ENCODE measurements around the gene PSMA3. TPM values are rescaled to one million over a fixed set of nuclear protein-coding genes. Genes with fewer than 3 reads are reported as not detected.
A peak's percentile ranks its signal among the peaks of the same experiment; 100 is the strongest.

The PSMA3 gene
- polyA plus RNA-seq, 3 donors = 59.9 to 170 (median 147) TPM

DNA sequence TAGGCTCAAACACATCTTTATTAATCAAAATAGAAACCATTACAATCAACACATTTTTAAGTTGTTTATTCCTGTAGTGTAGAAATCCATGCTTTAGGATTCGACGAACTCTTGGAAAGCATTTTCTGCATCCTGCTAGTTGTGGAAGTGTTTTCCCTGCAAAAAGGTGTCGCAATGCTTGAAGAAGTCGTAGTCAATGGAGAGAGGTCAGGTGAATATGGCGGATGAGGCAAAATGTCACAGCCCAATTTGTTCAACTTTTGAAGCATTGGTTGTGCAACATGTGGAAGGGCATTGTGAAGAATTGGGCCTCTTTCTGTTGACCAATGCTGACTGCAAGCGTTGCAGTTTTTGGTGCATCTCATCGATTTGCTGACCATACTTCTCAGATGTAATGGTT lies 49.6 kb downstream of the PSMA3 start:
- no peak overlapping the region for H3K4me3 Mint-ChIP-seq
- TF ChIP-seq, protein P1, sequence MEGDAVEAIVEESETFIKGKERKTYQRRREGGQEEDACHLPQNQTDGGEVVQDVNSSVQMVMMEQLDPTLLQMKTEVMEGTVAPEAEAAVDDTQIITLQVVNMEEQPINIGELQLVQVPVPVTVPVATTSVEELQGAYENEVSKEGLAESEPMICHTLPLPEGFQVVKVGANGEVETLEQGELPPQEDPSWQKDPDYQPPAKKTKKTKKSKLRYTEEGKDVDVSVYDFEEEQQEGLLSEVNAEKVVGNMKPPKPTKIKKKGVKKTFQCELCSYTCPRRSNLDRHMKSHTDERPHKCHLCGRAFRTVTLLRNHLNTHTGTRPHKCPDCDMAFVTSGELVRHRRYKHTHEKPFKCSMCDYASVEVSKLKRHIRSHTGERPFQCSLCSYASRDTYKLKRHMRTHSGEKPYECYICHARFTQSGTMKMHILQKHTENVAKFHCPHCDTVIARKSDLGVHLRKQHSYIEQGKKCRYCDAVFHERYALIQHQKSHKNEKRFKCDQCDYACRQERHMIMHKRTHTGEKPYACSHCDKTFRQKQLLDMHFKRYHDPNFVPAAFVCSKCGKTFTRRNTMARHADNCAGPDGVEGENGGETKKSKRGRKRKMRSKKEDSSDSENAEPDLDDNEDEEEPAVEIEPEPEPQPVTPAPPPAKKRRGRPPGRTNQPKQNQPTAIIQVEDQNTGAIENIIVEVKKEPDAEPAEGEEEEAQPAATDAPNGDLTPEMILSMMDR (IDR thresholded peaks at IDR 0.05) = no peak
- WGBS (ENCODE audit: insufficient coverage) = 90% methylated on average over 5 of the region's 7 CpGs
- peaks cover 90% of the 10 kb centered on the region for H3K79me2 ChIP-seq (ENCODE audit: insufficient read depth, low read length)
- H3K27me3 ChIP-seq (ENCODE audit: control insufficient read depth in 2 of 2, insufficient read depth in 2 of 2, low read length in 2 of 2) = no peaks in the 10 kb centered on the region
- H3K4me2 ChIP-seq (replicated peaks; ENCODE audit: extremely low read depth, low read length, poor library complexity, severe bottlenecking) = no peak overlapping the region
- no peaks in the 10 kb centered on the region for H3K9me3 ChIP-seq (replicated peaks in 1 of 2; ENCODE audit: control insufficient read depth in 1 of 2, insufficient read depth in 1 of 2, low read length in 2 of 2)
- intact Hi-C loops (cut with micrococcal nuclease) = loop anchor here in 1 of 2 donors (10.0 kb wide), 1 partner anchor 131 kb away; the partner anchor contains the start of genes KIAA0586 and TIMM9
- H3K9me3 Mint-ChIP-seq = peaks cover 0 to 1% (median 0%) of the 10 kb centered on the region in 7 donors
- peaks cover 85% of the 10 kb centered on the region for H4K20me1 ChIP-seq (ENCODE audit: insufficient read depth, low read length)
- peaks cover 58 to 65% of the 10 kb centered on the region in 2 donors for H3K36me3 ChIP-seq (replicated peaks in 1 of 2; ENCODE audit: control insufficient read depth in 1 of 2, insufficient read depth in 2 of 2, low read length in 2 of 2)
- H3K27ac ChIP-seq (ENCODE audit: low read depth in 1 of 2, low read length in 2 of 2) = no peak overlapping the region
- no peak overlapping the region for H2AFZ ChIP-seq (ENCODE audit: insufficient read depth, low read depth, low read length, poor library complexity, severe bottlenecking)
- H3K27me3 Mint-ChIP-seq (ENCODE audit: low read depth in 3 of 3) = no peaks in the 10 kb centered on the region
- H3K36me3 Mint-ChIP-seq = peaks cover 49 to 62% of the 10 kb centered on the region in 2 donors
- H3K27ac Mint-ChIP-seq = no peak overlapping the region
- DNase-seq = no peak
- H3K4me3 ChIP-seq (replicated peaks in 1 of 3; ENCODE audit: low read depth in 2 of 3, low read length in 3 of 3) = no peak overlapping the region
- peaks cover 8 to 18% of the 10 kb centered on the region in 2 donors for H3K4me1 ChIP-seq (ENCODE audit: control insufficient read depth in 1 of 2, insufficient read depth in 2 of 2, low read length in 2 of 2)
- no peak overlapping the region for H3K9ac ChIP-seq (ENCODE audit: insufficient read depth, low read length, poor library complexity, severe bottlenecking)
- H3K4me1 Mint-ChIP-seq = peaks cover 20% of the 10 kb centered on the region

DNA sequence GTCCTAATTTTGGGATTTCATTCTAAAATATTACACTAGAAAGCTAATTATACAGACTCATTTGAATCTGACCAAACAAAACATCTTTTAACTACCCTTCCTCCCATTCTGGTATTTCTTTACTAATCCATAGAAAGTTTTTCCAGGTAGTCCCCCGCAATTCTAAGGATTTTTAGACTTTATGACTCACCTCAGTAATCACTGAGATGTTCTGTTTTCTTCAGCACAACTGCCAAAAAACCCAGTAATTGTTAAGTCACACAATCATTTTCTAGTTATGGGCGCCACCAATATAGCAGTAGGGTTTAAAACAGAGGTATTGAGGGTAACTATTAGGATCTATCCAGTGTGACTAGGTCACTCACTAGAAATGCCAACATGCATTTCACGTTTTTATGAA lies 52.1 kb downstream of the PSMA3 start:
- no CpG with 5 or more reads among the region's 3 CpGs for WGBS (ENCODE audit: insufficient coverage)
- H3K36me3 Mint-ChIP-seq = peaks cover 34 to 43% of the 10 kb centered on the region in 2 donors
- H3K27me3 Mint-ChIP-seq (ENCODE audit: low read depth in 3 of 3) = no peaks in the 10 kb centered on the region
- H3K4me1 Mint-ChIP-seq = peaks cover 32% of the 10 kb centered on the region
- Histone ChIP-seq H3K9ac (ENCODE audit: insufficient read depth, low read length, poor library complexity, severe bottlenecking) (peak overlapping the region; percentile 76), H3K36me3 (replicated peaks in 1 of 2; ENCODE audit: control insufficient read depth in 1 of 2, insufficient read depth in 2 of 2, low read length in 2 of 2) (peaks cover 36 to 51% of the 10 kb centered on the region in 2 donors), H2AFZ (ENCODE audit: insufficient read depth, low read depth, low read length, poor library complexity, severe bottlenecking) (no peak overlapping the region), H3K4me1 (ENCODE audit: control insufficient read depth in 1 of 2, insufficient read depth in 2 of 2, low read length in 2 of 2) (peaks cover 14 to 32% of the 10 kb centered on the region in 2 donors), H3K27ac (ENCODE audit: low read depth in 1 of 2, low read length in 2 of 2) (peak overlapping the region in 1 of 2 donors; percentile 90), H3K4me2 (replicated peaks; ENCODE audit: extremely low read depth, low read length, poor library complexity, severe bottlenecking) (peak overlapping the region; percentile 75), H3K9me3 (replicated peaks in 1 of 2; ENCODE audit: control insufficient read depth in 1 of 2, insufficient read depth in 1 of 2, low read length in 2 of 2) (no peaks in the 10 kb centered on the region), H3K79me2 (ENCODE audit: insufficient read depth, low read length) (peaks cover 90% of the 10 kb centered on the region), H3K4me3 (replicated peaks in 1 of 3; ENCODE audit: low read depth in 2 of 3, low read length in 3 of 3) (peak overlapping the region; percentile 55 to 95 (median 73)), H4K20me1 (ENCODE audit: insufficient read depth, low read length) (peaks cover 85% of the 10 kb centered on the region), H3K27me3 (ENCODE audit: control insufficient read depth in 2 of 2, insufficient read depth in 2 of 2, low read length in 2 of 2) (no peaks in the 10 kb centered on the region)
- peak in 1 of 3 donors; percentile 27 for DNase-seq
- H3K4me3 Mint-ChIP-seq = no peak overlapping the region
- H3K9me3 Mint-ChIP-seq = peaks cover 0 to 1% (median 0%) of the 10 kb centered on the region in 7 donors
- no peak overlapping the region for H3K27ac Mint-ChIP-seq
- intact Hi-C loops (cut with micrococcal nuclease) = loop anchor here (5.0 to 10.0 kb wide), 2 partner anchors 54 to 128 kb away; partner anchors contain the start of genes KIAA0586 (in 1 of the 2), PSMA3 (in 1 of the 2) and TIMM9 (in 1 of the 2)
- TF ChIP-seq, protein P1 (IDR thresholded peaks at IDR 0.05) = no peak

Measured in CD14-positive monocyte (primary cell).